HG03457 (cell line): ENCODE data around the gene CCDC57.

Experiments
- ATAC-seq: cut with Tn5 transposase; IDR thresholded peaks from one replicate; pipeline ENCODE4 v1.9.1; 2021; ENCODE audit warnings: moderate number of reproducible peaks; ENCODE audit not compliant: unreplicated experiment

Gene CCDC57

GRCh38 chr17:82129095-82129494 lies 83.5 kb downstream of the CCDC57 start:
- no peak for ATAC-seq

- no peak for ATAC-seq
Observed at GRCh38 chr17:82128287-82128686, 84.4 kb downstream of the CCDC57 start.

DNA sequence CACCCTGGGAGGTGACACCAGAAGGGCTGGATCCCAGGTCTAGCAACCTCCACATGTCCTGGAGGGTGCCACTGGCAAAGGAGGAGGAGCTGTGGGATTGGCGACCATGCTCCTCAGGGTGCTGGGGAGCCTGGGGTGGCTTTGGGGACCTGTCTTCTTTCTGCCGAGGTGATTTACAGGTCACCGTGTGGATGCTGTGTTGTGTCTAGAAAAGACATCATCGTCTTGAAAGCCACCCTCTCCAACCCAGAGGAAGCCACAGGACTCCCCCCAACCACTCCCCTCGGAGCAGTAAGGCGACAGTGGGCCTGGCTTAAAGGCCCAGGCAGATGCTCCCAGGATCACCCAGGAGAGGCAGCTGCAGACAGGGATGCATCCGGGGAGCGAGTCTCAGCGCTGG lies 84.9 kb downstream of the CCDC57 start:
- no peak for ATAC-seq

GRCh38 chr17:82127315-82127595 lies 85.4 kb downstream of the CCDC57 start:
- ATAC-seq: no peak

DNA sequence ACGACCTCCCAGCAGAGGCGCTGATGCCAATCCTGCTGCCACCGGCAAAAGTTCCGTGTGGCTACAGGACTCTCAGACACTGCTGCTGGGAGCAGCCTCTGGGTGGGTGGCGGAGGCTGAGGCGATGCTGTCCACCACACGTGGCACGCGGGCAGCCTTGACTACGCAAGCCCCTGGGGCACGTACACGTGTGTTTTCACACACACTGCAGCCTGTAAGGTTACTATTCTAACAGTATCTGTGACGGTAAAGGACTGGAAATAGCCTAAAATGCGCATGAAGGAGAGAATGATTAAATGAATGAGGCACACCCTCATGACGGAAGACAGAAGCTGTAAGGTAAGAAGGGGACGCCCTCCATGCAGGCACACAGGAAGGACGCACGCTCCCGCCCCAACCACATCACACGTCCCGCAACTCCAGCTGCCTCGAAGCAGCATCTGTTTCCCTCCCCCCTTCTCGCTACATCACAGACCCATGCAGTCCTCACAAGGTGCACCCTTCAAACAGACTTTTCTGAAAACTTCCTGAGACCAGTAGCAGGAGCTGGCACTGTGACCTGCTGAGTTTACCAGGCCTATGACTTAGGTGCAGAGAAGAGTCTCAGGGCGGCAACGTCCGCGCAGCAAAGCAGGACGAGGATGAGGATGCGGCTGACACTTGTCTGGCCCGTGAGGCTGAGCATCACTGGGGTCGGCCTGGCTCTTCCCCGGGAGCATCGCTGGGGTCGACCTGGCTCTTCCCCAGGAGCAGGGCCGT lies 85.9 kb downstream of the CCDC57 start:
- no peak for ATAC-seq

- no peak for ATAC-seq
Observed at GRCh38 chr17:82124101-82124500, 88.5 kb downstream of the CCDC57 start.

DNA sequence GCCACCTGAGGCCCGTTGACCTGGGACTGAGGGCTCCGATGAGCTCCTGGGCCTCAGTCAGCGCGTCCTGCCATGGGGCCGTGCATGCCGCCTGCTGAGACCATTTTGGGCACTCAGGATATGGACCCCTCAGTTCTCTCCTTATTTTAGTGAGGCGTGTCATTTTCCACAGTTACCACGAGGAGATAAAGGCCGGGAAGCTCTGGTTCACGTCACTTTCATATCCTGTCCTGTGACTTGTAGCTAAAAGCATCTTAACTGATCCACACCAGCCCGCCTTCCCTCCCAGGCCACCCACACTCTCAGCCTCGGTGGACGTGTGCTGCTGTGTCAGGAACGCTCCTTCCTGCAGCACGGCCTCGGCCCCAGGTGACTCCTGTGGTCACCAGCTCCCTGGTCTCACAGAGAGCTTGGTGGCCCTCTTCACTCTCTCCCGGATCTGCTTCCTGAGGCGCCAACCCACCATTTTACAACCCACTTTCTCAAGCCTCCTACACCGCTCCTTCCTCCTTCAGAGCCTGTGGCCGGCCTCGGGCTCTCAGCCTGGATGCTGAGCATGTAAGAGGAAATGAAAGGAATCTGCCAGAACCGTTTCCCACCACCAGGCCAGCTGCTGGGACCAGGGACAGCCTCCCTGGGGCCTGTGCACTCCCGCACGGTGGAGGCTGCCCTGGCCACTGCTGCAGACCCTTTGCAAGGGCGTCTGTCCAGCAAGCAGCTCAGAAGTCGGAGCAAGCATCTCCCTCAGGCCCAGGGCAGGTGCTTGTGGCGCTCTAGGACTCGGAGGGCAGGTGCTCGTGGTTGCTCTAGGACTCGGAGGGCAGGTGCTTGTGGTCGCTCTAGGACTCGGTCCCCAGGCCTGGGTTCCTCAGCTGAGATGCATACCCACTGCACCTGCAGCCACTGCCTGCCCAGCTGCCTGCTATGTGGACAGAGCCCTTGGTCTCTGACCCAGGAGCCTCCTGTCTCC lies 90.7 kb downstream of the CCDC57 start:
- no peak for ATAC-seq

DNA sequence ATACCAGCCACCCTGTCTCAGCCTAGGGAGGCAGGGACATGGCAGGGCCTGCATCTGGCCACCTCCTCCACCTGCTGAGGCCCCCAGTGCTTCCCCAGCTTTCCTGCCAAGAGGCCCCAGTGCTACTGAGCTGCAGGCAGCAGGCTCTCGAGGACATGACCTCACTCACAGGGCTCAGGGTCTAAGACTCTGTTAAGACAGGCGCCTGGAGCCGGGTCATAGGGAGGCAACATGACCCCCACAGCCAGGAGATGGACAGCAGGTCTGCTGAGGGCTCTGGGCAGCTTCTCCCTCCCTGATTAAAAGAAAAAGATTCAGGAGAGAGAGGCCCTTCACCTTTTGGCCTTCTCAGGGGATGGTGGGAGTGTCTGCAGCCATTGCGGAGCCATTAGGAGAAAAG lies 91.4 kb downstream of the CCDC57 start:
- no peak for ATAC-seq

DNA sequence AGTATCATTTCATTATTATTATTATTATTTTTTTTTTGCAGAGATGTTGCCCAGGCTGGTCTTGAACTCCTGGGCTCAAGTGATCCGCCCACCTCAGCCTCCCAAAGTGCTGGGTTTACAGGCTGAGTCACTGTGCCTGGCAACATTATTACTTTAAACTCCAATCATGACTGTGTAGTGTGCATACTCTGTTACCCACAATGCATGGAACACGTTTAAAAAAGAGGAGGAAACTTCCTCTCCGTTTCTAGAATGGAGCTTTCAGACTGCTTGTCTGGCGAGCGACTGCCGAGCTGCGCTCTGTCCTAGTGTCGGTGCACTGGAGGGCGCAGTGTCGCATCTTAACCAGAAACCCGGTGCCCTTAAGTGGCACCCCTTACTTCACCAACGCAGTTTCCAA lies 92.5 kb downstream of the CCDC57 start:
- ATAC-seq: no peak

DNA sequence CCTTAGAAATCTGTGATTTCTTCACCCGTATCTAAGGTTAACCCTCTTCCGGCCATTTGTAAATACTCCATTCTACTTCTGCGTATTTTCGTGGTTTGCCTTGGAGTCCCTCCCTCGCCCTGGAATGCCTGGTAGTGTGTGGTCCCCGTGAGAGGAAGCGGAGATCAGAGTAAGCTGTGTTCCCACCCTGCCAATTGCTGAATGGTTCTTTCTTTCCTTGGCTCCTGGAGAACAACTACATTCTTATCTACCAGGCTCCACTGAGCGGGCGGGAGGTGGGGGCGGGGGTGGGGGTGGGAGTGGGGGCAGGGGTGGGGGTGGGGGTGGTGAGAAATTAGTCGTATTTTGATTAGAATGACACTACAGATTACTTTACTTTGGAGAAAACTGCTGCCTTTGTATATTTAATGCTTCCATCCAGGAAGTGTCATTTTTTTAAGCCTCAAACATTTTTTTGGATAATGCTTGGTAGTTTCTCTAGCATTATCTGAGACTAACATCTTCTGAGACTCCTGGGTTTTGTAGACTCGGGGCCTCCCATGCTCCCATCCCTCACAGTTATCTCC lies 93.7 kb downstream of the CCDC57 start:
- ATAC-seq: no peak

- no peak for ATAC-seq
Observed at GRCh38 chr17:82118168-82118814, 94.4 kb downstream of the CCDC57 start.

DNA sequence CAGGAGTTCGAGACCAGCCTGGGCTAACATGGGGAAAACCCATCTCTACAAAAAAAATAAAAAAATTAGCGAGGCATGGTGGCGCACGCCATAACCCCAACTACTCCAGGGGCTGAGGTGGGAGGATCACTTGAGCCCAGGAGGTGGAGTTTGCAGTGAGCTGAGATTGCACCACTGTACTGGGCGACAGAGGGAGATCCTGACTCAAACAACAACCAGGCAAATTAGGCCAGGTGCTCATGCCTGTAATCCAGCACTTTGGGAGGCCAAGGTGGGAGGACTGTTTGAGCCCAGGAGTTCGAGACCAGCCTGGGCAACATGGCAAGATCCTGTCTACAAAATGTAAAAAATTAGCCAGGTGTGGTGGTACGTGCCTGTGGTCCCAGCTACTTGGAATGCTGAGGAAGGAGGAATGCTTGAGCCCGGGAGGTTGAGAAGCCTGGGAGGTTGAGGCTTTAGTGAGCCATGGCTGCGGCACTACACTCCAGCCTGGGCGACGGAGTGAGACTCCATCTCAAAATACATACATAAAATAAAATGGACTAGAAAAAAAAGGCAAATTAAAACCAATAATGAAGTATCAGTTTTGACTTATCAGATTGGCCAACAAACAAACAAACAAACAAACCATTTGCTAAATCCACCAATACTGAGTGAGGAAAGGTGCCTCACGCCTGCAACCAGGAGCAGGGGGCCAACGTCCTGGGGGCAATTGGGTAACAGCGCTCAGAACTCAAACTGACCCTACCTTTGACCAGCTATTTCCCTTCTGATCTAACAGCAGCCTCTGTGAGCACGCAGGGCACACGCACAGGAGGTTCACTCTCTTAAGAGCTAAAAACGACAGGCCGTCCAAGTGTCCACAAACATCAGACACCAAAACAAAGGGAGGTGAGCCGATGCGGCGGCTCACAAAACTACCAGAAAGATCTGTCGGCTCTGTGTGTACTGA lies 95.2 kb downstream of the CCDC57 start:
- ATAC-seq: no peak

- ATAC-seq: no peak
Observed at GRCh38 chr17:82116246-82116645, 96.4 kb downstream of the CCDC57 start.

DNA sequence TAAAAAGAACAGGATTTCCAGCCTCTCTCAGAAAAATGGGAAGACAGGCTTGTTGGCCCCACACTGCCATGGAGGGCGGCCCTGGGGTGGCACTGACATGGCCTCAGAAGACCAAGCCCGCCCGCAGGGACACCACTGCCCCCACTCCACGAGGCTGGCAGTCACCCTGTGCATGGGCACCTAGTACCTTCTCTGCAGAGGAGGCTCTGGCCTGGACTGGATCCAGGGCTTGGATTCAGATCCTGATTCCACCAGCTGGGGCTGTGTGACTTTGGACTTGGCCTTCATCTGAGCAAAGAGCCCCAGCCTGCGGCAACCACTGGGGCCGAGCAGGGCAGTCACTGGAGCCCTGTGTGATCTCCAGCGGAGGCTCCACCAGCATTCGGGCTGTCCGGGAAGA lies 97.8 kb downstream of the CCDC57 start:
- no peak for ATAC-seq

- no peak for ATAC-seq
Observed at GRCh38 chr17:82114447-82114846, 98.2 kb downstream of the CCDC57 start.

GRCh38 chr17:82113941-82114340 lies 98.7 kb downstream of the CCDC57 start:
- no peak for ATAC-seq

GRCh38 chr17:82113422-82113821 lies 99.2 kb downstream of the CCDC57 start:
- ATAC-seq: no peak

GRCh38 chr17:82112914-82113311 lies 99.7 kb downstream of the CCDC57 start:
- no peak for ATAC-seq

- no peak for ATAC-seq
Observed at GRCh38 chr17:82112181-82112913, 100.3 kb downstream of the CCDC57 start.

- ATAC-seq: no peak
Observed at GRCh38 chr17:82110298-82110697, 102.3 kb downstream of the CCDC57 start.
